HG03521 (cell line): ENCODE measurements around the gene ERC1.

Experiments used
- ATAC-seq: cut with Tn5 transposase; IDR thresholded peaks from one replicate; pipeline ENCODE4 v1.9.1; 2021; ENCODE audit warnings: mild to moderate bottlenecking, moderate library complexity; ENCODE audit not compliant: unreplicated experiment

ERC1 gene

GRCh38 chr12:1465990-1466389 is 475.0 kb downstream of the ERC1 start:
- no peak for ATAC-seq

DNA sequence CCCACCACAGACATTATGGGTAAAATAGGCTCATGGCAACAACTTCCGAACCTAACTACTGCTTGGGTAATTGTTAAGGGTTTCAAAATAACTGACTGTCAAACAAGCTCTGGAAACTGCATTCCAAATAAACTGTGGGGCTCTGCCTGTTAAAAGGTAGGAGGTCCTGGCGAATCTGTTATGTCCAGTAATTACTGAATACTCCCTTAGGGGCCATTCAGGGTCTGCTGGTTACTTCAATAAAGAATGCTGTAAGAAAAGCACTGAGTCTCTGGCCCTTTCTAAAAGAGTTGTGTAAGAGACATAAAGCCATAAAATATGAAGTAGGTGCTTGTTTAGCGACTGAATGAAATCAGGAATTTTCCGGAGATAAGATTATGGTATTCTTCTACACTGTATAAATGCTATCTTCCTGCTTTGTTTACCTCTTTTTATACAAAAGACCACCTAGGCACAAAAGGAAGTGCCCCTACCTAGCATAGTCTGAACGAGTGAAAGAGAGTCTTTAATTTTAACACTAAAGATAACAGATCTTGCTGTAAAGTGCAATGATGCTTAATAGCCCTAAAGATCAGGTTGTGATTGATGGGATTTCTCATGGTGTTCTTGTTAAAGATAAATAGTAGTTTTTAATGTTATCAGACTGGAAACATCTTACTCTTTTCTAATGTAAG is 475.6 kb downstream of the ERC1 start:
- no peak for ATAC-seq

GRCh38 chr12:1467710-1468109 is 476.7 kb downstream of the ERC1 start:
- no peak for ATAC-seq

- ATAC-seq, result no peak
Observed at GRCh38 chr12:1469070-1469469, 478.0 kb downstream of the ERC1 start.

- no peak for ATAC-seq
Observed at GRCh38 chr12:1470051-1470450, 479.0 kb downstream of the ERC1 start.

- no peak for ATAC-seq
Observed at GRCh38 chr12:1471224-1471623, 480.2 kb downstream of the ERC1 start.

DNA sequence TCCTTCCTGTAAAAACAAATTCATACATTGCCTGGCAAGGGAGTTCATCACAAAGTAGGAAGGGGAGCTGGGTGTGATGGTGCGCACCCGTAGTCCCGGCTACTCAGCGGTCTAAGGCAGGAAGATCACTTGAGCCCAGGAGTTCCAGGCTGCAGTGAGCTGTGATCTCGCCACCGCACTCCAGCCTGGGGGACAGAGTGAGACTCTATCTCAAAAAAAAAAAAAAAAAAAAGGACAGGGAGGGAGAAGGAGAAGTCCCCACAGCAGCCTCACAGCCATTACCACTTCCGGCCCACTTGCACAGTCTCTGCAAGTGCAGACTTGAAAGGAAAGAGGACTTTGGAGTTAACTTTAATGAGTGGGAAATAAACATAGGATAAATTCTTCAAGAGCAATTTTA is 482.4 kb downstream of the ERC1 start:
- no peak for ATAC-seq

- no peak for ATAC-seq
Observed at GRCh38 chr12:1474041-1474573, 483.1 kb downstream of the ERC1 start.

DNA sequence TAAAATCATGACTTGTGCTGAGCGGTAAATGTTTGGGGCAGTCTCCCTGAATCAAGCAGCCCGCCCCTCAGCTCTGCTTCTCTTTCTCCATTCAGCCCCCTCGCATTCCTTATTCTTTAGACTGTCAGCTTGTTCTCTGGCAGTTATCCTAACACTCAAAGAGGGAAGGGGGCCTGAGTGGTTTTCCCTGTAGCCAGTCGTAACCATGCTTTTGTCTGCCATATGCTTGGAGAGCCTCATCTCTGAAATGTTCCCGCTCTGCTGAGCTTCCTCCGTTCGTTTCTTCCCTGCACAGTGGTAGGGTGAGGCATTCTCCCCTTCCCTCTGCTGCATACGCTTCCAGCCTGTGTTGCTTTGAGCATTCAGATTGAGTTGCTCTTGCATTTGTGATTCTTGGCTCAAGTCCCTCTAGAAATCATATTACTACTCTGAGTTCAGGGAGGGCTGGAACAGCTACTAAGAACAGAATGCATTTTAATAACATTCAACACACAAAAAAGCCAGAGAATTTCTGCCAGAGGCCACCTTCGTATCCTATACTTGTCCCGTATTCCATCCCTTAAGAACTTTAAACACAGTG is 483.6 kb downstream of the ERC1 start:
- ATAC-seq, result no peak

GRCh38 chr12:1479645-1480044 is 488.6 kb downstream of the ERC1 start:
- no peak for ATAC-seq

GRCh38 chr12:1481326-1481725 is 490.3 kb downstream of the ERC1 start:
- ATAC-seq, result no peak

- no peak for ATAC-seq
Observed at GRCh38 chr12:1481906-1482305, 490.9 kb downstream of the ERC1 start.

DNA sequence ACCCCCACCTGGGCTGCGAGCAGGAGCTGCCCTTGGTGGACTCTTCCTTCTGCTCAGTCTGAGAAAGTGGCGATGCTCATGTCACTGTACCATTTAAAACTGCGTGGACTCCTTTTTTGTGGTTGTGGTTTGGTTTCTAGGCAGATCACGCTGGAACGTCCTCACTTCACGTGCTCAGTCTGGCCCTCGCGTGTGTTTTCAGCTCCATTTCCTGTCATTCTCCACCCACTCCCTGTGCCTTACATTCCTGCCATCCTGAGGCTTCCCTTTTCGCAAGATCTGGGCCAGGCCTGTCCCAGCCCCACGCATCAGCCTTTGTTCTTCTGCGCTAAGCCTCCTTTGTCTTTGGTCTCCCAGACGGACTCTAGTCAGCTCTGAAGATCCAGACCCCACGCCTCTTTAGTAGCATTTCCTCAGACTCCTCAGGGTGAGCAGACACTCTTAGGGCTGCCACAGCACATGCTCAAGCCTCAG is 497.9 kb downstream of the ERC1 start:
- no peak for ATAC-seq

DNA sequence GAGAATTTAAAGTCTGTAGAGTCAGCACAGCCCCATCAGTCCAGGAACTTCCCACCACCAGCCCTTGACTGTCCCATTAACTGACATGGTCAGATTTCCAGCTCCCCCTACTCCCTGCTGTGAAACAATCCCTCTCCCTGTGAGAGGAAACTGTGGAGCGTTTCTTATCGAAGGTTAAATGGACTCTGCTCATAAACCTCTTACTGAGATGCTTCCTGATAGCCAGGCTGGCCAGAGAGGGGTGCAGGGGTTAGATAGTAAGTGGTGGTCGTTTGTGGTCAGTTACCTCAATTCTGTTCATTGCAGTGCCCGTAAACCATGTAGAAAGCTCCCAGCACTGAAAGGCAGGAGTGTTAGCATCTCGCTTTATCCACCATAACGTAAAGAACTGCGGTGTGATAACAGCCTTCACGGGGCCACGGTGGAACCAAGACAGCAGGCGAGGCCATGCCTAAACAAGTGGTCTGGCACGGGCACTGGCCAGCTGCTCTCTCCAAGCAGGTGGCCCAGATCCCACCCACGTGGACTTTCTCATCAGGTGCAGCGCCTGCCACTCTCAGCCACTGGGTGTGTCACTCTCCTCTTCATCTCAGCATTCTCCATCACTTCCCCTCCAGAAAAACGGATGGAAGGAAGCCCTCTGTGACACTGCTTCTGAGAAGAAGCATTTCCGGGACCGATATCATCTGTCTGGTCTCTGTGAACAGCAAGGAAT is 501.1 kb downstream of the ERC1 start:
- ATAC-seq, result no peak

- ATAC-seq, result no peak
Observed at GRCh38 chr12:1493781-1494565, 502.9 kb downstream of the ERC1 start.

DNA sequence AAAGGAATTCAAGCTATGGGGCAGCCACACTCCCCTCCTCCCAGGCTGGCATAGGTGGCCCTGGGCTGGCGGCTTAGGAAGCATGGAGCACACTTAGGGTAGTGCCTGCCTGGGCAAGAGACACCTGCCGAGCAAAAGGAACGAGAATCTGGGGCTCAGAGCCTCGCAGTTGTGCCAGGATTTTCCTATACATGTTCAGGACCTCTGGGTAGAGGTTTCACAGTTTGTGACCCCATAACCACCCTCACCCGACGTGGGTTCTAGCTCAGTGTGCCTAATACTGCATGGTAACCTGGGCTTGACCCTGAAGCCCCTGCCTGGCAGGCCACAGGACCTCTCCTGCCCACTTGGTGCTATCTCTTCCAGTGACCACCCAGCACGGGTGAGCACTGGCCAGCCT is 503.8 kb downstream of the ERC1 start:
- no peak for ATAC-seq

DNA sequence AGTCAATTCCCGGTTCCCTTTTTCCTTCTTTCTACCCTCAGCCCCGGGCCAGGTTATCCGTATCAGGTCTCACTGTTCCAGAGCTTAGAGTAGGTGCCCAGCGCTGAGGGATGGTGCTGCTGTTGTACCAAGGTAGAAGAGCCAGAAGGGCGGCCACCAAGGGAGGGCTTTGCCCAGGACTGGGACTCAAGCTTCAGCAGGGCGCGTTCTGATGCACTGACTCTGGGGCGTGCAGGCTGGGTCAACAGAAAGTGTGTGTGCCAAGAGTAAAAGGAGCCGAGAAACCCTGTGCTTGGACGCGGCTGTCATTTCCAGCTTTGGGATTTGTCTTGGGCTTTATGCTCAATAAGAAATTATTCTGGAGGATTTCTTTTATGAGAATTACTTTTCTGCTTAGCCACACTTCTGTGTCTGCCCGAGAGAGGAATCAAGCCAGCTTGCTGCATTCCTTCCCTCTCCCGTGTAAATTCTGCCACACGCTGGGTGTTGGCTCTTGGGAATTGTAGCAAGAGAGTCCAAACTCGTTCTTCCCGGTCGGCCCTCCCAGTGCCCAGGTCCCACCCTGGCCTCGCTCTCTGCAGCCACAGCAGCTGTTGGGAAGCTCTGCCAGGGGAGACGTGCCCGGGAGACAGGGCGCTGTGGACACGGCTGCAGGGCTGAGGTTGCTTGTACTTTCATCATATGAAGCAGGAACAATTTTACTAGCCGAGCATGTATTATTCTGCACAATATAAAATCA is 505.3 kb downstream of the ERC1 start:
- ATAC-seq, result no peak

DNA sequence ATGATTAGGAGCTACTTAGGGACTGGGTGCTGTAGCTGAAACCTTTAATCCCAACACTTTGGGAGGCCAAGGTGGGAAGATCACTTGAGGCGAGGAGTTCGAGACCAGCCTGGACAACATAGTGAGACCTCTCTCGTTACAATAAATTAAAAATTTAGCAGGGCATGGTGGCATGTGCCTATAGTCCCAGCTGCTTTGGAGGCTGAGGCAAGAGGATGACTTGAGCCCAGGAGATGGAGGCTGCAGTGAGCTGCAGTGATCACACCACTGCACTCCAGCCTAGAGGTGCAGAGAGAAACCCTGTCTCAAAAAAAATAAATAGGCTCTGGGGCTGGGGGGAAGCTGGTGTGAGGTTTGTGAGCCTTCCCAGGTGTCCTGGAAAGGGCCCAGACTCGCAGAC is 506.1 kb downstream of the ERC1 start:
- ATAC-seq, result no peak

- no peak for ATAC-seq
Observed at GRCh38 chr12:1498199-1498740, 507.2 kb downstream of the ERC1 start.

- ATAC-seq, result no peak
Observed at GRCh38 chr12:1499351-1499750, 508.3 kb downstream of the ERC1 start.
